Kidney tubule cell (primary cell): ENCODE results near the gene ANKRD27.
"Not testable (repeated sequence)": the region's sequence is repeated elsewhere in the genome, so short reads cannot be mapped to it uniquely, and the experiment has no call there.

Source experiments
- DNase-seq: peaks from one replicate; pipeline ENCODE4 v3.0.0-alpha.2; 2018; ENCODE audit warnings: low spot score

Gene ANKRD27

GRCh38 chr19:32674931-32675719 lies at the start of gene ANKRD27:
Gene ANKRD27 (minus strand): TSS chr19:32675180. CDS start chr19:32659015, 16,165 bp downstream.
- peak; percentile 98 for DNase-seq

- no peak for DNase-seq
These were observed 45.9 kb upstream of the ANKRD27 start for GRCh38 chr19:32720936-32721250.

GRCh38 chr19:32720216-32720935 lies 45.4 kb upstream of the ANKRD27 start:
- no peak for DNase-seq

GRCh38 chr19:32719611-32720059 lies 44.7 kb upstream of the ANKRD27 start, which contains the start of gene TDRD12:
Gene TDRD12 (plus strand): TSS chr19:32719767. CDS start chr19:32720073, 306 bp downstream.
- DNase-seq = no peak

GRCh38 chr19:32718286-32718685 lies 43.3 kb upstream of the ANKRD27 start:
- no peak for DNase-seq

- DNase-seq = no peak
These were observed 42.5 kb upstream of the ANKRD27 start for GRCh38 chr19:32717496-32717895.

- not testable (repeated sequence) for DNase-seq
These were observed 41.2 kb upstream of the ANKRD27 start for GRCh38 chr19:32716203-32716602.

- no peak for DNase-seq
These were observed 36.8 kb upstream of the ANKRD27 start for GRCh38 chr19:32711747-32712146.

GRCh38 chr19:32709032-32709431 lies 34.1 kb upstream of the ANKRD27 start:
- DNase-seq = no peak

GRCh38 chr19:32708457-32708856 lies 33.5 kb upstream of the ANKRD27 start:
- DNase-seq = peak; percentile 48

GRCh38 chr19:32704006-32704405 lies 29.0 kb upstream of the ANKRD27 start:
- not testable (repeated sequence) for DNase-seq

- DNase-seq = no peak
These were observed 27.0 kb upstream of the ANKRD27 start for GRCh38 chr19:32702010-32702409.

GRCh38 chr19:32700129-32700528 lies 25.1 kb upstream of the ANKRD27 start:
- not testable (repeated sequence) for DNase-seq

GRCh38 chr19:32696771-32697170 lies 21.8 kb upstream of the ANKRD27 start:
- peak; percentile 36 for DNase-seq

GRCh38 chr19:32695506-32695905 lies 20.5 kb upstream of the ANKRD27 start:
- not testable (repeated sequence) for DNase-seq

GRCh38 chr19:32694851-32695250 lies 19.9 kb upstream of the ANKRD27 start:
- not testable (repeated sequence) for DNase-seq

- DNase-seq = not testable (repeated sequence)
These were observed 19.3 kb upstream of the ANKRD27 start for GRCh38 chr19:32694316-32694715.

- peak; percentile 18 for DNase-seq
These were observed 18.4 kb upstream of the ANKRD27 start for GRCh38 chr19:32693151-32694108.

- no peak for DNase-seq
These were observed 17.7 kb upstream of the ANKRD27 start for GRCh38 chr19:32692727-32693061.

GRCh38 chr19:32691952-32692726 lies 17.2 kb upstream of the ANKRD27 start:
- peak; percentile 79 for DNase-seq

GRCh38 chr19:32691291-32691951 lies 16.4 kb upstream of the ANKRD27 start, which contains the start of gene NUDT19:
Gene NUDT19 (plus strand): TSS chr19:32691821. CDS start chr19:32691961, 140 bp downstream.
- DNase-seq = peak; percentile 91
